ENCODE measurements around the gene PTRH1. TPM values are rescaled to one million over a fixed set of nuclear protein-coding genes. Genes with fewer than 3 reads are reported as not detected.
"Not testable (repeated sequence)": the region's sequence is repeated elsewhere in the genome, so short reads cannot be mapped to it uniquely, and the experiment has no call there.

PTRH1 gene
- total RNA-seq, 1 donor from 2014 or later = 9.1 TPM

- TF ChIP-seq CTCF (IDR thresholded peaks at IDR 0.05) = no peak
- H3K27me3 ChIP-seq (ENCODE audit: low read depth) = no peaks in the 10 kb centered on the region
- H3K4me3 ChIP-seq = peak overlapping the region; percentile 51
- intact Hi-C loops (cut with DNase I) = no loop called here
- H3K36me3 ChIP-seq = peaks cover 35% of the 10 kb centered on the region
- DNase-seq (no peak), ATAC-seq (no peak)
- peaks cover 42% of the 10 kb centered on the region for H3K4me1 ChIP-seq
- peak overlapping the region; percentile 89 for H3K27ac ChIP-seq
- H3K9me3 ChIP-seq = no peaks in the 10 kb centered on the region
Observed at GRCh38 chr9:127761061-127761460, 45.6 kb upstream of the PTRH1 start.

- peak overlapping the region; percentile 89 for H3K27ac ChIP-seq
- intact Hi-C loops (cut with DNase I) = no loop called here
Observed at GRCh38 chr9:127758843-127759242, 43.4 kb upstream of the PTRH1 start.

GRCh38 chr9:127756776-127757175 lies 41.3 kb upstream of the PTRH1 start:
- DNase-seq; intact Hi-C loops (cut with DNase I); ATAC-seq; H3K9me3 ChIP-seq; H3K27ac ChIP-seq: not testable (repeated sequence)
- Histone ChIP-seq H3K4me1 (peaks cover 31% of the 10 kb centered on the region), H3K4me3 (peak overlapping the region; percentile 21), H3K36me3 (peaks cover 61% of the 10 kb centered on the region), H3K27me3 (ENCODE audit: low read depth) (peaks cover 12% of the 10 kb centered on the region)

More at GRCh38 chr9:127758843-127759242, 43.4 kb upstream of the PTRH1 start:
- DNase-seq (no peak), ATAC-seq (no peak)
- peaks cover 38% of the 10 kb centered on the region for H3K4me1 ChIP-seq
- H3K27me3 ChIP-seq (ENCODE audit: low read depth) = peaks cover 9% of the 10 kb centered on the region
- H3K9me3 ChIP-seq = no peaks in the 10 kb centered on the region
- H3K4me3 ChIP-seq = peak overlapping the region; percentile 51
- peaks cover 43% of the 10 kb centered on the region for H3K36me3 ChIP-seq
- no peak for TF ChIP-seq CTCF (IDR thresholded peaks at IDR 0.05)

GRCh38 chr9:127756233-127756632 lies 40.8 kb upstream of the PTRH1 start:
- H3K27me3 ChIP-seq (ENCODE audit: low read depth) = peaks cover 12% of the 10 kb centered on the region
- peaks cover 62% of the 10 kb centered on the region for H3K36me3 ChIP-seq
- ATAC-seq (no peak), DNase-seq (no peak)
- H3K4me1 ChIP-seq = peaks cover 34% of the 10 kb centered on the region
- no peak for TF ChIP-seq CTCF (IDR thresholded peaks at IDR 0.05)
- intact Hi-C loops (cut with DNase I) = no loop called here
- peak overlapping the region; percentile 58 for H3K27ac ChIP-seq
- peak overlapping the region; percentile 40 for H3K4me3 ChIP-seq
- H3K9me3 ChIP-seq = no peaks in the 10 kb centered on the region

DNA sequence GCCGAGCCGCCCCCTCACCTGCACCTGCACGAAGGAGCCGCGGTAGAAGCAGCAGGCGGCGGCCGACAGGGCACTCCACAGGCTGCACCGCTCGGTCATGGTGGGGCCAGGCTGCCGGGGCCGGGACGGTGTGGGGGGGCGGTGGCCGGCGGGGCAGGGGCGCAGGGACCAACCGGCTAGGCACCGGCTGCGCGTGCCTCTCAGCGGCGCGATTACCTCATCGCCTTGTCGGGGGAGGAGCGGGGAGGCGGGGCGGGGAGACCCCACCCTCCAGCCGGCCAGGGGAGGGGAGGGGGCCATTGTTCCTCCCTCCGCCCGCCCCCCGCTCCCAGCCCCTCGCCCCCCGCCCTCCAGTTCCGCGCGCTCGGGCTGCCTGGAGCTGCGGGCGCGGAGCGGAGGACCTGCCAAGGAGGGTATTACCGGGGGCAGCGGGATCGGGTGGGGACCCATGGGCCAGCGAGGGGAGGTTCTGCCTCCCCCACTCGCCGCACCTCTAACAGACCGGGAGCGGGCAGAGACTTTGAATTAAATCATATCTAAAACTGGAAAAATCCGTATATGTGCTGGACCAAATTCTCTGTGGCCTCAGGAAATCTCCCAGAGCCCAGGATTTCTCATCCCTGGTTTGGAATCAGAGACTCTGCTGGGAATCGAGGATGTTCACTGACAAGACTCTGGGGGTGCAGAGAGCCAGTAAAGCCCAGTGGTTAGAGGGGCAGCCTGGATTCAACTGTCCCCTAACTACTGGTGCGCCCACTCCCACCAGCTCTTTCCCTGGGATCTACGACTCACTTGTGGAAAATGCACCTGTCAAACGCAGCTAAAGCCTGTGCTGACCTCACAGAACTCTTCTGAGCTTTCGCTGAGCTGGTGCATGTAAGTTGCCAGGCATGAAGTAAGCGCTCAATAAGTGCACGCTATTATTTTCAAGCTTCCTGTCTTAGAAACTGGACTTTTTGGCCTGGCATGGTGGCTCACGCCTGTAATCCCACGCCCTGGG lies 39.9 kb upstream of the PTRH1 start:
- Histone ChIP-seq H3K27ac (peak overlapping the region; percentile 58), H3K4me3 (peak overlapping the region; percentile 40), H3K36me3 (peaks cover 65% of the 10 kb centered on the region), H3K9me3 (no peaks in the 10 kb centered on the region), H3K27me3 (ENCODE audit: low read depth) (peaks cover 12% of the 10 kb centered on the region), H3K4me1 (peaks cover 34% of the 10 kb centered on the region)
- intact Hi-C loops (cut with DNase I) = no loop called here
- peak; percentile 23 to 24 for ATAC-seq
- DNase-seq = no peak
- no peak for TF ChIP-seq CTCF (IDR thresholded peaks at IDR 0.05)
